VCaP (cell line): ENCODE results near the gene ATP2C2.

ENCODE experiments used
- H3K27ac ChIP-seq: fragments of 450-650 bp; 2 replicates; pipeline ENCODE4 v1.5.1; 2017
- CTCF ChIP-seq: fragments of 450-650 bp; conservative IDR thresholded peaks from 2 replicates; pipeline ENCODE4 v1.5.1; 2017; ENCODE audit warnings: mild to moderate bottlenecking, moderate library complexity

Gene ATP2C2

GRCh38 chr16:84449156-84450140 is 81.1 kb downstream of the ATP2C2 start:
- no peak for TF ChIP-seq CTCF
- H3K27ac ChIP-seq, result peak overlapping the region; percentile 76

GRCh38 chr16:84450176-84450865 is 82.0 kb downstream of the ATP2C2 start:
- peak overlapping the region; percentile 76 for H3K27ac ChIP-seq
- no peak for TF ChIP-seq CTCF

- peak overlapping the region; percentile 76 for H3K27ac ChIP-seq
Measured at GRCh38 chr16:84451010-84451676, 82.8 kb downstream of the ATP2C2 start.

- H3K27ac ChIP-seq, result no peak overlapping the region
- TF ChIP-seq CTCF, result no peak
Measured at GRCh38 chr16:84451781-84452180, 83.4 kb downstream of the ATP2C2 start.

GRCh38 chr16:84453061-84453752 is 84.9 kb downstream of the ATP2C2 start:
- no peak overlapping the region for H3K27ac ChIP-seq
- no peak for TF ChIP-seq CTCF

- H3K27ac ChIP-seq, result no peak overlapping the region
- TF ChIP-seq CTCF, result no peak
Measured at GRCh38 chr16:84454611-84455010, 86.3 kb downstream of the ATP2C2 start.

GRCh38 chr16:84455031-84455430 is 86.7 kb downstream of the ATP2C2 start:
- H3K27ac ChIP-seq, result no peak overlapping the region
- TF ChIP-seq CTCF, result no peak
